HCT116 (cell line): Measurements from ENCODE around the gene UNKL. TPM values are rescaled to one million over a fixed set of nuclear protein-coding genes. Genes with fewer than 3 reads are reported as not detected.

Experiments used
- ATAC-seq: fragments of 200-7000 bp; cut with Tn5 transposase; 2 replicates; pipeline ENCODE4 v1.9.1; 2020; ENCODE audit warnings: mild to moderate bottlenecking, moderate library complexity
- BruUV-seq: library from RNA; stranded (reverse); fragments of 400-500 nt; replicated peaks from 2 replicates; lab custom pipeline; 2021; lab: Mats Ljungman, UMichigan
- CTCF ChIA-PET: fragments of 300-600 bp; sonication (Branson Sonifier 250); formaldehyde crosslinking; loops from one replicate; lab custom pipeline; 2021; ENCODE audit warnings: antibody characterized with exemption; lab: Charles Lee
- POLR2A ChIA-PET: fragments of 300-600, 350-600 bp; sonication (Branson Sonifier 250); formaldehyde crosslinking; loops from one replicate; lab custom pipeline; 2021; ENCODE audit warnings: antibody characterized with exemption; lab: Charles Lee
- RAD21 ChIA-PET, 2 experiments: fragments of 300-600 bp; sonication (Branson Sonifier 250); formaldehyde crosslinking; loops; one replicate each; lab custom pipeline; 2023; ENCODE audit warnings: low total read pairs in 2 of 2; ENCODE audit not compliant: uncharacterized antibody in 2 of 2, unreplicated experiment in 2 of 2, low non-redundant PET in 1 of 2; lab: Charles Lee
- DNase-seq: peaks from one replicate; pipeline ENCODE4 v3.0.0-alpha.2; 2010; ENCODE audit warnings: low read depth, low spot score
- H2AFZ ChIP-seq: fragments of 200-600 bp; shearing (Covaris generic), sonication (generic); 2 replicates; pipeline ENCODE4 v1.6.1; 2017; ENCODE audit warnings: low read depth, mixed run types, mixed read lengths, antibody characterized with exemption, low read length; ENCODE audit not compliant: poor library complexity, severe bottlenecking
- H3K27ac ChIP-seq: 2 replicates; pipeline ENCODE4 v1.5.1; 2012; ENCODE audit warnings: low read depth, low read length
- H3K27me3 ChIP-seq: fragments of 200-600 bp; sonication (generic); 2 replicates; pipeline ENCODE4 v1.6.1; 2016; ENCODE audit warnings: mixed run types, low read length, mixed read lengths; ENCODE audit not compliant: insufficient read depth
- H3K36me3 ChIP-seq, 2 experiments: fragments of 200-500 bp in 1 of 2; fragments of 200-600 bp in 1 of 2; sonication (Bioruptor generic) in 1 of 2; sonication (generic) in 1 of 2; 2 replicates each; pipeline versions ENCODE4 v1.5.1 to v1.6.1; 2014 to 2016; ENCODE audit warnings: low read length in 2 of 2, inconsistent platforms in 1 of 2, mixed read lengths in 1 of 2, mixed run types in 1 of 2; ENCODE audit not compliant: insufficient read depth in 2 of 2, control insufficient read depth in 1 of 2
- H3K4me1 ChIP-seq, 2 experiments: fragments of 200-600 bp in 1 of 2; sonication (generic) in 1 of 2; 2 replicates each; pipeline versions ENCODE4 v1.5.1 to v1.6.1; 2012 to 2017; ENCODE audit warnings: low read length in 2 of 2, inconsistent platforms in 1 of 2, mild to moderate bottlenecking in 1 of 2, mixed read lengths in 1 of 2, mixed run types in 1 of 2, moderate library complexity in 1 of 2; ENCODE audit not compliant: insufficient read depth in 2 of 2, control insufficient read depth in 1 of 2
- H3K4me2 ChIP-seq: fragments of 200-600 bp; sonication (generic); 2 replicates; pipeline ENCODE4 v1.6.1; 2017; ENCODE audit warnings: mixed run types, low read length, mixed read lengths
- H3K4me3 ChIP-seq, 2 experiments: fragments of 200-600 bp in 1 of 2; sonication (generic) in 1 of 2; replicated peaks in 1 of 2; 2 replicates each; pipeline ENCODE4 v1.5.1; 2011 to 2016; ENCODE audit warnings: low read length in 2 of 2, control low read depth in 1 of 2, low read depth in 1 of 2, mild to moderate bottlenecking in 1 of 2, mixed read lengths in 1 of 2, mixed run types in 1 of 2
- H3K79me2 ChIP-seq: fragments of 200-600 bp; sonication (generic); 2 replicates; pipeline ENCODE4 v1.6.1; 2017; ENCODE audit warnings: mild to moderate bottlenecking, mixed run types, low read length, moderate library complexity, mixed read lengths; ENCODE audit not compliant: insufficient read depth
- H3K9ac ChIP-seq: fragments of 200-600 bp; sonication (generic); 2 replicates; pipeline ENCODE4 v1.6.1; 2016; ENCODE audit warnings: low read length, mixed read lengths
- H3K9me2 ChIP-seq: fragments of 200-600 bp; sonication (generic), shearing (Covaris generic); 2 replicates; pipeline ENCODE4 v1.6.1; 2017; ENCODE audit warnings: mixed run types, mild to moderate bottlenecking, moderate library complexity; ENCODE audit not compliant: insufficient read depth
- H3K9me3 ChIP-seq, 2 experiments: fragments of 200-500 bp in 1 of 2; fragments of 200-600 bp in 1 of 2; sonication (Bioruptor generic) in 1 of 2; sonication (generic) in 1 of 2; 2 replicates each; pipeline ENCODE4 v1.6.1; 2014 to 2017; ENCODE audit warnings: low read length in 2 of 2, mixed read lengths in 2 of 2, inconsistent platforms in 1 of 2, low read depth in 1 of 2, mild to moderate bottlenecking in 1 of 2, mixed run types in 1 of 2, moderate library complexity in 1 of 2; ENCODE audit not compliant: control insufficient read depth in 1 of 2, insufficient read depth in 1 of 2
- H4K20me1 ChIP-seq: fragments of 200-600 bp; sonication (generic), shearing (Covaris generic); 2 replicates; pipeline ENCODE4 v1.6.1; 2017; ENCODE audit warnings: mixed run types, mild to moderate bottlenecking, moderate library complexity; ENCODE audit not compliant: insufficient read depth
- CEBPB ChIP-seq: IDR thresholded peaks from 2 replicates; pipeline ENCODE4 v1.6.1; 2012; ENCODE audit warnings: low read depth
- EGR1 ChIP-seq: IDR thresholded peaks from 2 replicates; pipeline ENCODE4 v1.6.1; 2012; ENCODE audit warnings: low read depth
- FOSL1 ChIP-seq: IDR thresholded peaks from 2 replicates; pipeline ENCODE4 v1.6.1; 2012; ENCODE audit warnings: low read depth
- JUND ChIP-seq: IDR thresholded peaks from 2 replicates; pipeline ENCODE4 v1.6.1; 2012
- POLR2AphosphoS5 ChIP-seq: IDR thresholded peaks from 2 replicates; pipeline ENCODE4 v1.6.1; 2011; ENCODE audit warnings: mild to moderate bottlenecking, low read depth, low read length, moderate library complexity
- SIN3A ChIP-seq: IDR thresholded peaks from 2 replicates; pipeline ENCODE4 v1.6.1; 2012; ENCODE audit warnings: low read depth
- SP1 ChIP-seq: IDR thresholded peaks from 2 replicates; pipeline ENCODE4 v1.6.1; 2012; ENCODE audit warnings: low read depth
- TCF7L2 ChIP-seq: IDR thresholded peaks from 2 replicates; pipeline ENCODE4 v1.7.0; 2011; ENCODE audit warnings: borderline replicate concordance, inconsistent platforms; ENCODE audit not compliant: insufficient read depth, insufficient read length; ENCODE audit errors: extremely low read depth
- ZNF274 ChIP-seq: fragments of 200-500 bp; sonication (Bioruptor generic); IDR thresholded peaks from 2 replicates; pipeline ENCODE4 v1.6.1; 2014; ENCODE audit warnings: mild to moderate bottlenecking, low read depth, low read length, inconsistent platforms
- intact Hi-C: fragments of 100-400 bp; cut with micrococcal nuclease; formaldehyde crosslinking; loops from 2 replicates; pipeline ENCODE4 v1.10.0; 2022
- total RNA-seq: library from RNA; stranded (reverse); gene quantifications from one replicate; pipeline ENCODE4 v1.2.1, GENCODE V29; 2021; ENCODE audit not compliant: unreplicated experiment
- TF ChIP-seq, protein P1 (sequence below): IDR thresholded peaks from 2 replicates; pipeline ENCODE4 v1.6.1; 2011; ENCODE audit warnings: mild to moderate bottlenecking, low read length, moderate library complexity; ENCODE audit not compliant: insufficient replicate concordance; ENCODE audit errors: extremely low read depth
- TF ChIP-seq, protein P2 (sequence below): IDR thresholded peaks from 2 replicates; pipeline ENCODE4 v1.6.1; 2012
- TF ChIP-seq, protein P3 (sequence below): IDR thresholded peaks from 2 replicates; pipeline ENCODE4 v1.6.1; 2012; ENCODE audit warnings: low read depth

Gene UNKL
- total RNA-seq, 1 experiment from 2014 or later: 24.9 TPM

DNA sequence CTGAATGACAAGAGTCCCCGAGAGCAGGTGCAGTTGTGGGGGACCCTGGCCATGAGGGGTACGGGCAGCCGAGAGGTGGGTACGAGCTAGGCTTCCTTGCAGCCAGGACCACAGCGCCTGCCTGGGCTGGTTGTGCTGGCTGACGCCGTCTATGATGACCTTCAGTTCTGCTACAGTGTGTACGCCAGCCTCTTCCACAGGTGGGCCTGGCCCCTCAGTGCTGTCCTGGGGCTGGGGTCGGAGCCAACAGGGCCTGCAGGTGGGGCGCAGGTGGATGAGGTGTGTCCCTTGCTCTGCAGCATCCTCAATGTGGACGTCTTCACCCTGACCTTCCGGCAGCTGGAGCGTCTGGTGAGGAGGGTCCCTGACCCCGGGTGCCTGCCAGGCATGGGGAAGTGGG, 70.0 kb downstream of the UNKL start:
- no peaks in the 10 kb centered on the region for H3K9me2 ChIP-seq
- no peak overlapping the region for H3K9ac ChIP-seq
- H3K4me2 ChIP-seq: no peak overlapping the region
- peaks cover 6 to 16% of the 10 kb centered on the region in 2 experiments; a peak in 3 of 4 replicates for H3K4me1 ChIP-seq
- BruUV-seq: no TSS peak
- DNase-seq (no peak), ATAC-seq (no peak)
- ChIA-PET CTCF (no interaction called here), RAD21 (no interaction called here), POLR2A (no interaction called here)
- no peaks in the 10 kb centered on the region for H3K9me3 ChIP-seq
- H2AFZ ChIP-seq: no peak overlapping the region
- H3K36me3 ChIP-seq: peaks cover 0 to 7% of the 10 kb centered on the region in 2 experiments; a peak in 1 of 4 replicates
- H3K79me2 ChIP-seq: no peaks in the 10 kb centered on the region
- H3K4me3 ChIP-seq: no peak overlapping the region
- no peak overlapping the region; the same call in 1 of the 2 replicates for H3K27ac ChIP-seq
- H4K20me1 ChIP-seq: no peaks in the 10 kb centered on the region
- TF ChIP-seq, protein P1, sequence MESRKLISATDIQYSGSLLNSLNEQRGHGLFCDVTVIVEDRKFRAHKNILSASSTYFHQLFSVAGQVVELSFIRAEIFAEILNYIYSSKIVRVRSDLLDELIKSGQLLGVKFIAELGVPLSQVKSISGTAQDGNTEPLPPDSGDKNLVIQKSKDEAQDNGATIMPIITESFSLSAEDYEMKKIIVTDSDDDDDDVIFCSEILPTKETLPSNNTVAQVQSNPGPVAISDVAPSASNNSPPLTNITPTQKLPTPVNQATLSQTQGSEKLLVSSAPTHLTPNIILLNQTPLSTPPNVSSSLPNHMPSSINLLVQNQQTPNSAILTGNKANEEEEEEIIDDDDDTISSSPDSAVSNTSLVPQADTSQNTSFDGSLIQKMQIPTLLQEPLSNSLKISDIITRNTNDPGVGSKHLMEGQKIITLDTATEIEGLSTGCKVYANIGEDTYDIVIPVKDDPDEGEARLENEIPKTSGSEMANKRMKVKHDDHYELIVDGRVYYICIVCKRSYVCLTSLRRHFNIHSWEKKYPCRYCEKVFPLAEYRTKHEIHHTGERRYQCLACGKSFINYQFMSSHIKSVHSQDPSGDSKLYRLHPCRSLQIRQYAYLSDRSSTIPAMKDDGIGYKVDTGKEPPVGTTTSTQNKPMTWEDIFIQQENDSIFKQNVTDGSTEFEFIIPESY: no peak
- TF ChIP-seq TCF7L2: no peak
- TF ChIP-seq SIN3A: no peak
- TF ChIP-seq JUND: no peak
- TF ChIP-seq EGR1: no peak
- TF ChIP-seq ZNF274: no peak
- TF ChIP-seq CEBPB: no peak
- no peak for TF ChIP-seq SP1
- TF ChIP-seq, protein P2, sequence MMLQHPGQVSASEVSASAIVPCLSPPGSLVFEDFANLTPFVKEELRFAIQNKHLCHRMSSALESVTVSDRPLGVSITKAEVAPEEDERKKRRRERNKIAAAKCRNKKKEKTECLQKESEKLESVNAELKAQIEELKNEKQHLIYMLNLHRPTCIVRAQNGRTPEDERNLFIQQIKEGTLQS: no peak
- TF ChIP-seq POLR2AphosphoS5: no peak
- TF ChIP-seq FOSL1: no peak
- TF ChIP-seq, protein P3, sequence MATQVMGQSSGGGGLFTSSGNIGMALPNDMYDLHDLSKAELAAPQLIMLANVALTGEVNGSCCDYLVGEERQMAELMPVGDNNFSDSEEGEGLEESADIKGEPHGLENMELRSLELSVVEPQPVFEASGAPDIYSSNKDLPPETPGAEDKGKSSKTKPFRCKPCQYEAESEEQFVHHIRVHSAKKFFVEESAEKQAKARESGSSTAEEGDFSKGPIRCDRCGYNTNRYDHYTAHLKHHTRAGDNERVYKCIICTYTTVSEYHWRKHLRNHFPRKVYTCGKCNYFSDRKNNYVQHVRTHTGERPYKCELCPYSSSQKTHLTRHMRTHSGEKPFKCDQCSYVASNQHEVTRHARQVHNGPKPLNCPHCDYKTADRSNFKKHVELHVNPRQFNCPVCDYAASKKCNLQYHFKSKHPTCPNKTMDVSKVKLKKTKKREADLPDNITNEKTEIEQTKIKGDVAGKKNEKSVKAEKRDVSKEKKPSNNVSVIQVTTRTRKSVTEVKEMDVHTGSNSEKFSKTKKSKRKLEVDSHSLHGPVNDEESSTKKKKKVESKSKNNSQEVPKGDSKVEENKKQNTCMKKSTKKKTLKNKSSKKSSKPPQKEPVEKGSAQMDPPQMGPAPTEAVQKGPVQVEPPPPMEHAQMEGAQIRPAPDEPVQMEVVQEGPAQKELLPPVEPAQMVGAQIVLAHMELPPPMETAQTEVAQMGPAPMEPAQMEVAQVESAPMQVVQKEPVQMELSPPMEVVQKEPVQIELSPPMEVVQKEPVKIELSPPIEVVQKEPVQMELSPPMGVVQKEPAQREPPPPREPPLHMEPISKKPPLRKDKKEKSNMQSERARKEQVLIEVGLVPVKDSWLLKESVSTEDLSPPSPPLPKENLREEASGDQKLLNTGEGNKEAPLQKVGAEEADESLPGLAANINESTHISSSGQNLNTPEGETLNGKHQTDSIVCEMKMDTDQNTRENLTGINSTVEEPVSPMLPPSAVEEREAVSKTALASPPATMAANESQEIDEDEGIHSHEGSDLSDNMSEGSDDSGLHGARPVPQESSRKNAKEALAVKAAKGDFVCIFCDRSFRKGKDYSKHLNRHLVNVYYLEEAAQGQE: no peak
- intact Hi-C loops: no loop called here
- H3K27me3 ChIP-seq: no peaks in the 10 kb centered on the region
